ENCODE results near the gene NKIRAS2.
"Not testable (repeated sequence)": the region's sequence is repeated elsewhere in the genome, so short reads cannot be mapped to it uniquely, and the experiment has no call there.

The NKIRAS2 gene

DNA sequence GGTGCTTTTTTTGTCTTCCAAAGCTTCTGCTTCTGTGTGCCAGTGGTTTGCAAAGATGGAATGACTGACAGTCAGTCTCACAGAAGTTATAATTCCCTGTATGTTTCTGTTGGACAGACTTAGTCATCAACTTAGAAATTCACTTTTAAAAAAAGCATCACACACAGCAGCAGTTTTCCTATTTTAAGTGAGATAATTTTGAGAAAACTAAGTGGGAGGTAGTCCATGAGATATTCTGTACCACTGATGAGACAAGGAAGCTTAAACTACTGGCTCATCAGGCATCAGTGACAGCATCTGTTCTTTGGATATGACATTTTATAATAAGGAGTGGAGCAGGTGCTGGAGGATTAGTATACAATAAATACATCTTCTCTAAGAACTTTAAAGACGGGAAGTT lies 33.3 kb upstream of the NKIRAS2 start:
- no peaks in the 10 kb centered on the region for H3K27me3 Mint-ChIP-seq
- ATAC-seq (no peak), DNase-seq (no peak)
- no peak overlapping the region for H3K4me3 Mint-ChIP-seq
- peaks cover 16% of the 10 kb centered on the region for H3K4me1 Mint-ChIP-seq
- H3K9me3 Mint-ChIP-seq = no peaks in the 10 kb centered on the region
- H3K27ac Mint-ChIP-seq = peak overlapping the region in 1 of 2 donors; percentile 86

GRCh38 chr17:41987642-41988041 lies 32.2 kb upstream of the NKIRAS2 start:
- ATAC-seq (peak; percentile 98), DNase-seq (peak in 1 of 2 donors; percentile 41)
- H3K4me3 Mint-ChIP-seq = no peak overlapping the region
- H3K27me3 Mint-ChIP-seq = no peaks in the 10 kb centered on the region
- H3K27ac Mint-ChIP-seq = peak overlapping the region; percentile 74 to 86
- H3K9me3 Mint-ChIP-seq = no peaks in the 10 kb centered on the region
- H3K4me1 Mint-ChIP-seq = peaks cover 16% of the 10 kb centered on the region

- H3K4me3 Mint-ChIP-seq = no peak overlapping the region
- H3K27ac Mint-ChIP-seq = peak overlapping the region; percentile 48 to 86
- DNase-seq (no peak), ATAC-seq (no peak)
- H3K9me3 Mint-ChIP-seq = no peaks in the 10 kb centered on the region
- H3K4me1 Mint-ChIP-seq = peaks cover 16% of the 10 kb centered on the region
- no peaks in the 10 kb centered on the region for H3K27me3 Mint-ChIP-seq
Observed at GRCh38 chr17:41988418-41988817, 31.5 kb upstream of the NKIRAS2 start.

DNA sequence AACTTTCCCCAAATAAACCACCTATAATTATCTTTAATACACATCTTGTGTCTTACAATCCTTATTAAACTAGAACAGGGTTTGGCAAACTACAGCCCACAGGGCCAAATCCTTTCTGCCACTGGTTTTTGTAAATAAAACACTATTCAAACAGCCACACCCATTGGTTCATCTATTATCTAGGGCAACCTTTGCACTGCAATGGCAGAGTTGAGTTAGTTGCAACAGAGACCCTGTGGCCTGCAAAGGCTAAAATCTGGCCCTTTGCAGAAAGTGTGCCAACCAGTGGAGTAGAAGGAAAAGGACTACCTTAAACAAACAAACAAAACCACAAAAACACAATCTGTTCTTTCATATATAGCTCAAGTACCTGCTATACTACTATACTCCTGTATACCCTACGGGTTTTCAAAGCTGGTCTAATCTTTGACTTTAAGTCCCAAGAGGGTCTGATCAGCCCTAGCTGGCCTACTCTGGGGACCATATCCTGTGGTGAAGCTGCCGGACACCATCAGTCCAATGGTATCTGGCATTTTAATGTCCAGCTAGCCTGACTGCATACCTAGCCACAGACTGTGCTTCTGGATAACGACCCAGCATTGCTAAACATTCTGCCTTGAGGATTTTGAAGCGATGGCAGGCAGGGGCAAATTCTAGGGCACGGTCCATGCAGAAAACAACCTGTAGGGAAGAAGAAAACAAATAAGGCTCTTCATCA lies 30.0 kb upstream of the NKIRAS2 start:
- peaks cover 16% of the 10 kb centered on the region for H3K4me1 Mint-ChIP-seq
- H3K4me3 Mint-ChIP-seq = no peak overlapping the region
- DNase-seq = no peak
- H3K9me3 Mint-ChIP-seq = no peaks in the 10 kb centered on the region
- no peak overlapping the region for H3K27ac Mint-ChIP-seq
- no peaks in the 10 kb centered on the region for H3K27me3 Mint-ChIP-seq
- ATAC-seq = no peak

- no peaks in the 10 kb centered on the region for H3K27me3 Mint-ChIP-seq
- H3K27ac Mint-ChIP-seq = peak overlapping the region; percentile 69 to 74
- peaks cover 28% of the 10 kb centered on the region for H3K4me1 Mint-ChIP-seq
- no peak overlapping the region for H3K4me3 Mint-ChIP-seq
- no peaks in the 10 kb centered on the region for H3K9me3 Mint-ChIP-seq
- no peak for DNase-seq
- no peak for ATAC-seq
Observed at GRCh38 chr17:41992576-41992975, 27.3 kb upstream of the NKIRAS2 start.

- Mint-ChIP-seq H3K9me3 (no peaks in the 10 kb centered on the region), H3K27ac (peak overlapping the region in 1 of 2 donors; percentile 48), H3K4me3 (no peak overlapping the region), H3K4me1 (peaks cover 21% of the 10 kb centered on the region), H3K27me3 (no peaks in the 10 kb centered on the region)
- ATAC-seq = no peak
- DNase-seq = no peak
Observed at GRCh38 chr17:41996855-41997164, 23.1 kb upstream of the NKIRAS2 start.

DNA sequence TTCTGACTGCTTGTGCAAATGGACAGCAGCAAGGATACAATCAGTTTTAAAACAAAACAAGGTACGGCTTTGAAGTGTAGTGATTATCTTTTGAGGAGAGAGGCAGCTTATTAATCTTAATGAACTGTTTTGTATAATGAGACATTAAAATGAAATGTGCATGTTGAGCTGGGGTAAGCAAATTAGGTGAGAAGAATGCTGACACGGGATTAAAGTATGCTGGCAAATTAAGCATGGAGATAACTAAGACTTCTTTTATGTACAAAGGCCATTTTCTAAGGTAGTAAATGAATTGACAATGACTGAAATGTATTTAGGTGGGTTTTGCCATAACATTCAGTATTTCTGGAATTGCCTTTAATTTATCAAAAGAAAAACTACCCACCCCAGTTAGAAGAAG lies 21.4 kb upstream of the NKIRAS2 start:
- Mint-ChIP-seq H3K9me3 (no peaks in the 10 kb centered on the region), H3K4me1 (peaks cover 32% of the 10 kb centered on the region), H3K4me3 (no peak overlapping the region), H3K27ac (no peak overlapping the region), H3K27me3 (no peaks in the 10 kb centered on the region)
- DNase-seq (no peak), ATAC-seq (no peak)

- no peak overlapping the region for H3K27ac Mint-ChIP-seq
- no peaks in the 10 kb centered on the region for H3K27me3 Mint-ChIP-seq
- no peak for DNase-seq
- H3K4me3 Mint-ChIP-seq = no peak overlapping the region
- H3K4me1 Mint-ChIP-seq = peaks cover 39% of the 10 kb centered on the region
- ATAC-seq = no peak
- no peaks in the 10 kb centered on the region for H3K9me3 Mint-ChIP-seq
Observed at GRCh38 chr17:42000413-42001133, 19.3 kb upstream of the NKIRAS2 start.

GRCh38 chr17:42001729-42002128 lies 18.2 kb upstream of the NKIRAS2 start:
- Mint-ChIP-seq H3K9me3 (no peaks in the 10 kb centered on the region), H3K4me3 (no peak overlapping the region), H3K27me3 (no peaks in the 10 kb centered on the region), H3K4me1 (peaks cover 32% of the 10 kb centered on the region), H3K27ac (peak overlapping the region in 1 of 2 donors; percentile 63)
- DNase-seq (no peak), ATAC-seq (no peak)

DNA sequence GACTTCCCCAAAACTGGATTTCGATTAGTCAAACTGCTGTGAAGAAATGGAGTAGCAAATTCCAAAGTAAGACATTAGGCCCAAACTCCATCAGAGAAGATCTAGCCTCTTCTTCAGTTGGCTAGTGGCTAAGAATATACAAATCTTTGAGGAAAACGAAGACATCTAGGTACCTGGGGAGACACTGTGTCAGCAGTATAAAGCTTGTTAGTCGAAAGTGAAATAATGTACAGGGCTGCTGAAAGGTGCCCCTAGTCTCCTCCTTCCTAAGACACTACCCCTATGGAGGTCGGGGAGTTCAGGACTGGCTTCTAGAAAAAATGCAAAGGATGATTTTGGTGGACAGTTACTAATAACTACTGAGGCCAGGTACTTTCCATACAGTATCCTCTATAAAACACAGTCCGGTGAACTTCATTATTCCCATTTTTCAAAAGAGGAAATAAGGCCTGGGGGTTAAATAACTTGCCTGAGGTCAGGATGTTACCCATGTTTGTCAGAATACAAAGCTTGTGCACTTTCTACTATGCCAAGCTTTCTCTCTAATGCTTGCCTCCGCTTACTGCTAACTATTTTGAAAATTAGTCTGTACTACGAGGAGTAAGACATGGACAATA lies 17.6 kb upstream of the NKIRAS2 start:
- Mint-ChIP-seq H3K27ac (no peak overlapping the region), H3K9me3 (no peaks in the 10 kb centered on the region), H3K4me3 (no peak overlapping the region), H3K27me3 (no peaks in the 10 kb centered on the region), H3K4me1 (peaks cover 27% of the 10 kb centered on the region)
- ATAC-seq = no peak
- DNase-seq = no peak

- Mint-ChIP-seq H3K4me3 (no peak overlapping the region), H3K9me3 (no peaks in the 10 kb centered on the region), H3K27me3 (no peaks in the 10 kb centered on the region), H3K4me1 (peaks cover 26% of the 10 kb centered on the region), H3K27ac (no peak overlapping the region)
- no peak for ATAC-seq
- no peak for DNase-seq
Observed at GRCh38 chr17:42002792-42003301, 17.0 kb upstream of the NKIRAS2 start.

DNA sequence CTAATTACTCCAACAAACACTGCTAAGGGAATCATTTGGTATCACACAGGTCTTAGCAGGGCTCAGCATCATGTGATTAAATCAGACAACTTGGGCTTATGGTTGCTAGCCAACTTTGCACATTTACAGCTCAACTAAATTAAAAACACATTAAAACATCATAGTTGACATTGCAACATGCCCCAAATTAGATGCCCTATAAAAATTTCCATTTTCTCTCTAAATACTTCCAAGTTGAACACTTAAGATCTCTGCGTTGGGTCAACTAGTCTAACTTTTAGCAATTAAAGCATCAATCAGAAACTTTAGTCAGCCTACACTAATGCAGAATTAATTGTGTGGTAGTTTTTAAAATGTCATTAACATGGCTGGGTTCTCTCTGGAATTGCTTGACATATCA lies 14.7 kb upstream of the NKIRAS2 start:
- no peak overlapping the region for H3K27ac Mint-ChIP-seq
- ATAC-seq = no peak

GRCh38 chr17:42009170-42009569 lies 10.7 kb upstream of the NKIRAS2 start:
- Mint-ChIP-seq H3K4me1 (peaks cover 50% of the 10 kb centered on the region), H3K27me3 (no peaks in the 10 kb centered on the region), H3K27ac (peak overlapping the region in 1 of 2 donors; percentile 74), H3K9me3 (no peaks in the 10 kb centered on the region), H3K4me3 (no peak overlapping the region)
- ATAC-seq (no peak), DNase-seq (no peak)

More for the DNA sequence above, 14.7 kb upstream of the NKIRAS2 start:
- no peak for DNase-seq
- Mint-ChIP-seq H3K27me3 (no peaks in the 10 kb centered on the region), H3K4me3 (no peak overlapping the region), H3K4me1 (peaks cover 35% of the 10 kb centered on the region), H3K9me3 (no peaks in the 10 kb centered on the region)

GRCh38 chr17:42010266-42010680 lies 9.6 kb upstream of the NKIRAS2 start:
- DNase-seq, ATAC-seq, H3K27me3 Mint-ChIP-seq, H3K9me3 Mint-ChIP-seq, H3K4me3 Mint-ChIP-seq, H3K27ac Mint-ChIP-seq: not testable (repeated sequence)
- peaks cover 52% of the 10 kb centered on the region for H3K4me1 Mint-ChIP-seq

DNA sequence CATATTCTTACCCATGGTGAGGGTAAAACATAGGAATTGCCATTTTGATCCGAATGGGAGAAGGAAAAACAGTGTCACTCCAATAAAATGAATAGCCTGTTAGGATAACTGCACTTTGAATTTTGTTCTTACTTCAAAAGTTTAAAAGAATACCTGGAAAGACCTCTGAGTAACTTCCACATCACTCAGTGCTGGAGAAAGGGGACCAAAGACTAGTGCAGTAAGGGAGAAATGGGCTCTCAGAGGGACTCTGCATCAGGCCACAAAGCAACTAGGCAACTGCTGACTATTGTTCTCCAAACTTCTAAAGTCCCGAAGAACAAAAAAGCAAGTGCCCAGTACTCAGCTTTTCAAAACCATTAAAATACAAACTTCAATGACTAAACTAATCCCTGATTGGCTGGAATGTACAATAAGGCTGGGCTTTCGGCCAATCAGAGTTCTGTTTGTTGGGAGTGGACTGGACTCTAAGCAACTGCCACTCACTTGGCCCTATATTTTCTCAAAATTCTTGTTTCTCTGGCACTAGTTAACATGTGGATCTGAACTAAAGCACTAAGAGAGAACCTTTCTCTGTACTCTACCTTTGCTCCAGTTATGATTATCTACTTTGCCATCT lies 8.9 kb upstream of the NKIRAS2 start:
- peaks cover 55% of the 10 kb centered on the region for H3K4me1 Mint-ChIP-seq
- no peaks in the 10 kb centered on the region for H3K27me3 Mint-ChIP-seq
- ATAC-seq (no peak), DNase-seq (no peak)
- H3K9me3 Mint-ChIP-seq = no peaks in the 10 kb centered on the region
- H3K27ac Mint-ChIP-seq = no peak overlapping the region
- no peak overlapping the region for H3K4me3 Mint-ChIP-seq

DNA sequence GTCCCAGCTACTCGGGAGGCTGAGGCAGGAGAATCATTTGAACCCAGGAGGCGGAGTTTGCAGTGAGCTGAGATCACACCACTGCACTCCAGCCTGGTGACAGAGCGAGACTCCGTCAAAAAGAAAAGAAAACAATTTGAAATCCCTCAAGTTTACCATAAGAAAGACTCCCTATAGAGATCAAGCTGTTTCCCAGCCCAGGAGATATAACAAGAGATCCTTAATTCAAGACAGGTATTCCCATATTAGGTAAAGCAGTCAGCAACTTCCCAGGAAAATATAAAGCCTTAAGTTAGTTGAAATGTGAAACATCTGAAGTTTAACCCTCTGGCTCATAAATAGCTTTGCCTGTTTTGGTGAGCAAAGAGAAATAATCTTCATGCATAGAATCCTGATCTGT lies 7.5 kb upstream of the NKIRAS2 start:
- DNase-seq, H3K4me3 Mint-ChIP-seq, H3K9me3 Mint-ChIP-seq, ATAC-seq, H3K27me3 Mint-ChIP-seq: not testable (repeated sequence)
- Mint-ChIP-seq H3K4me1 (peaks cover 59% of the 10 kb centered on the region), H3K27ac (peak overlapping the region in 1 of 2 donors; percentile 42)
